Naive thymus-derived CD4-positive, alpha-beta T cell (primary cell): ENCODE data around the gene ZBTB39. TPM values are rescaled to one million over a fixed set of nuclear protein-coding genes. Genes with fewer than 3 reads are reported as not detected.
"Not testable (repeated sequence)": the region's sequence is repeated elsewhere in the genome, so short reads cannot be mapped to it uniquely, and the experiment has no call there.

Experiments
- ATAC-seq: fragments of 150-1000 bp; cut with Tn5 transposase; 2 replicates; pipeline ENCODE4 v1.10.0; 2021; ENCODE audit warnings: mild to moderate bottlenecking, moderate library complexity
- CTCF ChIA-PET: fragments of 350-600 bp; sonication (Branson Sonifier 250); formaldehyde crosslinking; loops from one replicate; lab custom pipeline; 2021; ENCODE audit warnings: antibody characterized with exemption; lab: Charles Lee
- POLR2A ChIA-PET: fragments of 350-600 bp; sonication (Branson Sonifier 250); formaldehyde crosslinking; loops from one replicate; lab custom pipeline; 2021; ENCODE audit warnings: antibody characterized with exemption, inconsistent platforms; lab: Charles Lee
- DNase-seq, 9 donors: peaks; one replicate each; pipeline versions ENCODE4 v3.0.0 to v3.0.0-alpha.2; 2020 to 2022; ENCODE audit warnings: mixed read lengths in 1 of 9
- H3K27ac ChIP-seq: one replicate; pipeline ENCODE4 v1.7.0; 2013; ENCODE audit warnings: mild to moderate bottlenecking, low read depth, low read length, moderate library complexity
- H3K27me3 ChIP-seq, 2 donors: one replicate each; pipeline ENCODE4 v1.7.0; 2013; ENCODE audit warnings: low read length in 2 of 2, mild to moderate bottlenecking in 2 of 2, moderate library complexity in 2 of 2; ENCODE audit not compliant: control insufficient read depth in 2 of 2, insufficient read depth in 2 of 2
- H3K36me3 ChIP-seq, 3 experiments: 1 replicate in 2 of 3; 2 replicates in 1 of 3; pipeline ENCODE4 v1.7.0; 2013; ENCODE audit warnings: low read length in 3 of 3, mild to moderate bottlenecking in 3 of 3, moderate library complexity in 1 of 3; ENCODE audit not compliant: insufficient read depth in 3 of 3, control insufficient read depth in 2 of 3
- H3K4me1 ChIP-seq, 2 donors: one replicate each; pipeline ENCODE4 v1.7.0; 2013; ENCODE audit warnings: low read length in 2 of 2, mild to moderate bottlenecking in 2 of 2, moderate library complexity in 1 of 2; ENCODE audit not compliant: control insufficient read depth in 2 of 2, insufficient read depth in 2 of 2
- H3K4me3 ChIP-seq: 2 replicates; pipeline ENCODE4 v1.7.0; 2013; ENCODE audit warnings: mild to moderate bottlenecking, low read length
- H3K9me3 ChIP-seq, 3 experiments: 1 replicate in 2 of 3; 2 replicates in 1 of 3; pipeline ENCODE4 v1.7.0; 2013; ENCODE audit warnings: low read length in 3 of 3; ENCODE audit not compliant: control insufficient read depth in 2 of 3
- H3K27ac Mint-ChIP-seq, 9 donors: one replicate each; pipeline ENCODE4 v1.8.0; 2020 to 2022; ENCODE audit warnings: mixed read lengths in 9 of 9, mild to moderate bottlenecking in 8 of 9, moderate library complexity in 5 of 9, inconsistent platforms in 2 of 9
- H3K27me3 Mint-ChIP-seq, 5 donors: one replicate each; pipeline ENCODE4 v1.8.0; 2021 to 2022; ENCODE audit warnings: mixed read lengths in 5 of 5, mild to moderate bottlenecking in 1 of 5
- H3K36me3 Mint-ChIP-seq, 5 donors: one replicate each; pipeline ENCODE4 v1.8.0; 2020 to 2022; ENCODE audit warnings: mixed read lengths in 5 of 5, mild to moderate bottlenecking in 3 of 5, inconsistent platforms in 1 of 5
- H3K4me1 Mint-ChIP-seq, 7 donors: one replicate each; pipeline ENCODE4 v1.8.0; 2020 to 2022; ENCODE audit warnings: mixed read lengths in 7 of 7, mild to moderate bottlenecking in 3 of 7, inconsistent platforms in 1 of 7
- H3K4me3 Mint-ChIP-seq, 10 donors: one replicate each; pipeline ENCODE4 v1.8.0; 2020 to 2022; ENCODE audit warnings: mild to moderate bottlenecking in 10 of 10, mixed read lengths in 10 of 10, moderate library complexity in 6 of 10, inconsistent platforms in 2 of 10
- H3K9me3 Mint-ChIP-seq, 11 donors: one replicate each; pipeline ENCODE4 v1.8.0; 2020 to 2022; ENCODE audit warnings: mixed read lengths in 11 of 11, mild to moderate bottlenecking in 4 of 11, inconsistent platforms in 1 of 11, moderate library complexity in 1 of 11
- intact Hi-C, 2 donors: fragments of 100-400 bp; cut with micrococcal nuclease; formaldehyde crosslinking; loops; one replicate each; pipeline ENCODE4 v1.15.1; 2023
- polyA plus RNA-seq, 2 donors: library from polyadenylated mRNA; unstranded; fragments of 300-500 nt; fragmentation: Illumina TruSeq; gene quantifications; one replicate each; pipeline ENCODE4 v1.2.3, GENCODE V29; 2021
- total RNA-seq, 6 experiments: library from RNA in 5 of 6; stranded (reverse) in 5 of 6; gene quantifications; 1 replicate in 5 of 6; 2 replicates in 1 of 6; pipeline ENCODE4 v1.2.3 and lab custom pipeline; 2021 to 2026

Gene ZBTB39
- total and polyA plus RNA-seq, 7 experiments from 2014 or later: 2.2 to 12.9 (median 8.2) TPM

DNA sequence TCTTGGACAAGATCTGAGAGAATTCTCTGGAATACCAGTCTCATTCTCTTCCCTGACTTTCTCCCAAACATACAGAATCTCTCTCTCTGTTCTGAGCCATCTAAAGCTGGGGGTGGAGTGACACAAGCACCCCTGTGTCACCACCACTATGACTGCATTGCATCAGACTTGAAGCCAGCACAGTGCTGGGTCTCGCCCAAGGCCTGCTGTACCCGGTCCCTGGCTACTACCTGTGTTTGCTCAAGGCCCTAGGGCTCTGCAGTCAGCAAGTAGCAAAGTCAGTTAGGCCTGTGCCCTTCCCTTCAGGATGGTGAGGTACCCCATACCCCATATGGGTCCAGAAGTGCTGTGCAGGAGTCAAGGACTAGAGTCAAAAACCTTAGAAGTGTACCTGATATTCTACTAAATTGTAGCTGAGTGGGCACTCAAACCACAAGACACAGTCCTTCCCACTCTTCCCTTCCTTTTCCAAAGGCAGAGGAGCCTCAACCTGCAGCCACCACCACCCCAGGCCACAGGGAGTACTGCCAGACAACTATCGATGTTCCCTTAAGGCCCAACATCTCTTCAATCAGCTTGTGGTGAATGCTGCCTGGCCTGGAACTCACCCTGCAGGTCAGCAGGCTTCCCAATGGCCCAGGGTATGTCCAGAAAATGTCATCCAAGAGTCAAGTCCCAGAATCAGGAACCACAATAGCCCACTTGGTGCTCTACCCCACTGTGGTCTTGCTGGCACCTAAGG lies 27.8 kb downstream of the ZBTB39 start:
- Histone ChIP-seq H3K27ac (no peak overlapping the region), H3K9me3 (no peaks in the 10 kb centered on the region), H3K4me3 (no peak overlapping the region), H3K27me3 (no peaks in the 10 kb centered on the region), H3K36me3 (no peaks in the 10 kb centered on the region), H3K4me1 (no peaks in the 10 kb centered on the region)
- ChIA-PET CTCF (interaction anchor here (0.6 kb wide), 1 partner anchor 268 kb away, joined by 3 read pairs; no protein-coding TSS in a partner anchor), POLR2A (no interaction called here)
- intact Hi-C loops: no loop called here
- DNase-seq (no peak), ATAC-seq (no peak)
- peaks cover 0 to 2% (median 0%) of the 10 kb centered on the region in 7 donors for H3K4me1 Mint-ChIP-seq
- H3K9me3 Mint-ChIP-seq: peaks cover 0 to 6% (median 0%) of the 10 kb centered on the region in 11 donors
- peak overlapping the region in 1 of 9 donors; percentile 4 for H3K27ac Mint-ChIP-seq
- H3K27me3 Mint-ChIP-seq: peaks cover 0 to 4% (median 0%) of the 10 kb centered on the region in 5 donors
- no peak overlapping the region for H3K4me3 Mint-ChIP-seq
- peaks cover 0 to 17% (median 0%) of the 10 kb centered on the region in 5 donors for H3K36me3 Mint-ChIP-seq

GRCh38 chr12:56977361-56977760 lies 29.0 kb downstream of the ZBTB39 start:
- intact Hi-C loops, CTCF ChIA-PET, H3K27ac ChIP-seq, H3K4me1 ChIP-seq, POLR2A ChIA-PET, H3K9me3 Mint-ChIP-seq, H3K4me3 ChIP-seq, H3K4me1 Mint-ChIP-seq, H3K9me3 ChIP-seq, ATAC-seq, H3K4me3 Mint-ChIP-seq, H3K36me3 ChIP-seq, DNase-seq, H3K27me3 Mint-ChIP-seq, H3K27me3 ChIP-seq: not testable (repeated sequence)
- Mint-ChIP-seq H3K27ac (peak overlapping the region in 1 of 9 donors; percentile 48), H3K36me3 (peaks cover 0 to 17% (median 0%) of the 10 kb centered on the region in 5 donors)

- H3K9me3 ChIP-seq, H3K4me3 ChIP-seq, H3K4me3 Mint-ChIP-seq, H3K4me1 ChIP-seq, CTCF ChIA-PET, H3K4me1 Mint-ChIP-seq, H3K9me3 Mint-ChIP-seq, POLR2A ChIA-PET, H3K27ac Mint-ChIP-seq, H3K27me3 ChIP-seq, H3K27ac ChIP-seq, intact Hi-C loops, H3K36me3 ChIP-seq, DNase-seq, ATAC-seq: not testable (repeated sequence)
- peaks cover 0 to 13% (median 0%) of the 10 kb centered on the region in 5 donors for H3K36me3 Mint-ChIP-seq
- peaks cover 0 to 31% (median 0%) of the 10 kb centered on the region in 5 donors for H3K27me3 Mint-ChIP-seq
These were observed 32.1 kb downstream of the ZBTB39 start for GRCh38 chr12:56974224-56974623.

GRCh38 chr12:56968910-56969309 lies 37.4 kb downstream of the ZBTB39 start:
- H3K36me3 ChIP-seq, H3K36me3 Mint-ChIP-seq, H3K4me3 ChIP-seq, H3K27ac Mint-ChIP-seq, H3K9me3 ChIP-seq, POLR2A ChIA-PET, DNase-seq, intact Hi-C loops, H3K4me1 Mint-ChIP-seq, H3K27me3 ChIP-seq, H3K27ac ChIP-seq, H3K9me3 Mint-ChIP-seq, H3K4me1 ChIP-seq, H3K4me3 Mint-ChIP-seq, ATAC-seq, CTCF ChIA-PET: not testable (repeated sequence)
- H3K27me3 Mint-ChIP-seq: peaks cover 0 to 29% (median 0%) of the 10 kb centered on the region in 5 donors

DNA sequence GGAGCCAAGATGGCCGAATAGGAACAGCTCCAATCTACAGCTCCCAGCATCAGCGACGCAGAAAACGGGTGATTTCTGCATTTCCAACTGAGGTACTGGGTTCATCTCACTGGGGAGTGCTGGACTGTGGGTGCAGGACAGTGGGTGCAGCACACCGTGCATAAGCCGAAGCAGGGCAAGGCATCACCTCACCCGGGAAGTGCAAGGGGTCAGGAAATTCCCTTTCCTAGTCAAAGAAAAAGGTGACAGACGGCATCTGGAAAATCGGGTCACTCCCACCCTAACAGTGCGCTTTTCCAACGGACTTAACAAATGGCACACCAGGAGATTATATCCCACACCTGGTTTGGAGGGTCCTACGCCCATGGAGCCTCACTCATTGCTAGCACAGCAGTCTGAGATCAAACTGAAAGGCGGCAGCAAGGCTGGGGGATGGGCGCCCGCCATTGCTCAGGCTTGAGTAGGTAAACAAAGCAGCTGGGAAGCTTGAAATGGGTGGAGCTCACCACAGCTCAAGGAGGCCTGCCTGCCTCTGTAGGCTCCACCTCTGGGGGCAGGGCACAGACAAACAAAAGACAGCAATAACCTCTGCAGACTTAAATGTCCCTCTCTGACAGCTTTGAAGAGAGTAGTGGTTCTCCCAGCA lies 40.2 kb downstream of the ZBTB39 start:
- H3K27ac ChIP-seq, H3K36me3 Mint-ChIP-seq, H3K9me3 ChIP-seq, H3K36me3 ChIP-seq, H3K4me3 Mint-ChIP-seq, intact Hi-C loops, H3K4me3 ChIP-seq, H3K27me3 ChIP-seq, ATAC-seq, H3K4me1 Mint-ChIP-seq, H3K27ac Mint-ChIP-seq, H3K4me1 ChIP-seq, DNase-seq, POLR2A ChIA-PET: not testable (repeated sequence)
- CTCF ChIA-PET: interaction anchor here (0.7 kb wide), 1 partner anchor 15 kb away, joined by 3 read pairs; no protein-coding TSS in a partner anchor
- peaks cover 0 to 20% (median 11%) of the 10 kb centered on the region in 11 donors for H3K9me3 Mint-ChIP-seq
- H3K27me3 Mint-ChIP-seq: peaks cover 0 to 12% (median 0%) of the 10 kb centered on the region in 5 donors

DNA sequence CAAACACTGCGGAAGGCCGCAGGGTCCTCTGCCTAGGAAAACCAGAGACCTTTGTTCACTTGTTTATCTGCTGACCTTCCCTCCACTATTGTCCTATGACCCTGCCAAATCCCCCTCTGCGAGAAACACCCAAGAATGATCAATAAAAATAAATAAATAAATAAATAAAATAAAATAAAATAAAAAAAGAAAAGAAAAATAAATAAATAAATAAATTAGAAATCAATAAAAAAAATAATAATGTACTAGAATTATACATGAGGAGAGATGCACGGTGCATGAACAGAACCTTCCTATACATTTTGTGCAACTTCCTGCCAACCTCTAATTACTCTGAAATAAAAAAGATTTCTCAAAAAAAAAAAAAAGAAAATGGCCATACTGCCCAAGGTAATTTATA lies 41.2 kb downstream of the ZBTB39 start:
- H3K4me3 ChIP-seq, H3K4me3 Mint-ChIP-seq, H3K4me1 Mint-ChIP-seq, H3K36me3 ChIP-seq, CTCF ChIA-PET, H3K4me1 ChIP-seq, ATAC-seq, POLR2A ChIA-PET, H3K36me3 Mint-ChIP-seq, H3K27ac Mint-ChIP-seq, H3K27me3 ChIP-seq, H3K27ac ChIP-seq, DNase-seq, intact Hi-C loops, H3K9me3 ChIP-seq: not testable (repeated sequence)
- Mint-ChIP-seq H3K27me3 (peaks cover 0 to 12% (median 0%) of the 10 kb centered on the region in 5 donors), H3K9me3 (peaks cover 0 to 20% (median 12%) of the 10 kb centered on the region in 11 donors)
